K562 (cell line): ENCODE data around the gene PGBD4. TPM values are rescaled to one million over a fixed set of nuclear protein-coding genes. Genes with fewer than 3 reads are reported as not detected.

Source experiments
- ARID2 ChIP-seq: fragments of 450-650 bp; IDR thresholded peaks from 2 replicates; pipeline ENCODE4 v1.6.1; 2017; ENCODE audit warnings: antibody characterized with exemption, mild to moderate bottlenecking
- E2F3 ChIP-seq: fragments of 250-450 bp; sonication (Bioruptor Pico); IDR thresholded peaks from 2 replicates; pipeline ENCODE4 v1.4.0; 2020; ENCODE audit warnings: mild to moderate bottlenecking
- JUN ChIP-seq, 2 experiments: sonication (generic) in 1 of 2; formaldehyde crosslinking in 1 of 2; IDR thresholded peaks; 2 replicates each; pipeline versions ENCODE4 v1.6.1 to v1.8.0; 2012 to 2022; ENCODE audit warnings: borderline replicate concordance in 2 of 2, mild to moderate bottlenecking in 2 of 2, improper control_type of control experiment in 1 of 2, low read depth in 1 of 2, low read length in 1 of 2, missing genetic modification reagents in 1 of 2
- MAFK ChIP-seq: IDR thresholded peaks from 2 replicates; pipeline ENCODE4 v1.6.1; 2011; ENCODE audit warnings: low read length, improper control_type of control experiment
- MYC ChIP-seq, 2 experiments: fragments of 250-450 bp in 1 of 2; sonication (Bioruptor Pico) in 1 of 2; IDR thresholded peaks; 2 replicates each; pipeline versions ENCODE4 v1.5.1 to v1.6.1; 2012 to 2021; ENCODE audit warnings: low read depth in 2 of 2, borderline replicate concordance in 1 of 2, improper control_type of control experiment in 1 of 2, low read length in 1 of 2, mild to moderate bottlenecking in 1 of 2, moderate library complexity in 1 of 2
- PHF20 ChIP-seq: fragments of 450-650 bp; IDR thresholded peaks from 2 replicates; pipeline ENCODE4 v1.6.1; 2018; ENCODE audit not compliant: partially characterized antibody
- RAD21 ChIP-seq, 2 experiments: fragments of 250-450 bp in 1 of 2; fragments of 450-650 bp in 1 of 2; sonication (Bioruptor Pico) in 1 of 2; formaldehyde crosslinking in 1 of 2; IDR thresholded peaks in 1 of 2; conservative IDR thresholded peaks in 1 of 2; 2 replicates each; pipeline versions ENCODE4 v1.4.0 to v1.8.0; 2020 to 2022; ENCODE audit warnings: mild to moderate bottlenecking in 2 of 2, moderate library complexity in 1 of 2
- RUNX1 ChIP-seq: sonication (generic); IDR thresholded peaks from 2 replicates; pipeline ENCODE4 v1.6.1; 2016; ENCODE audit warnings: antibody characterized with exemption, low read depth
- SMARCC2 ChIP-seq: fragments of 450-650 bp; IDR thresholded peaks from 2 replicates; pipeline ENCODE4 v1.6.1; 2017; ENCODE audit warnings: antibody characterized with exemption, moderate library complexity, mild to moderate bottlenecking, low read depth
- TRIM25 ChIP-seq: fragments of 450-650 bp; IDR thresholded peaks from 2 replicates; pipeline ENCODE4 v1.7.0; 2016; ENCODE audit warnings: borderline replicate concordance
- ZBTB11 ChIP-seq, 3 experiments: fragments of 200-800 bp in 1 of 3; fragments of 250-450 bp in 1 of 3; fragments of 450-650 bp in 1 of 3; sonication (Bioruptor Pico) in 1 of 3; sonication (Bioruptor generic) in 1 of 3; formaldehyde crosslinking in 1 of 3; IDR thresholded peaks; 2 replicates each; pipeline versions ENCODE4 v1.6.1 to v1.8.0; 2016 to 2022; ENCODE audit warnings: mild to moderate bottlenecking in 2 of 3, missing genetic modification characterization in 2 of 3, missing compliant biosample characterization in 1 of 3, moderate library complexity in 1 of 3
- ZNF384 ChIP-seq: IDR thresholded peaks from 2 replicates; pipeline ENCODE4 v1.6.1; 2012; ENCODE audit warnings: low read depth, low read length, improper control_type of control experiment
- ZNF431 ChIP-seq: sonication (generic); formaldehyde crosslinking; IDR thresholded peaks from 2 replicates; pipeline ENCODE4 v1.8.0; 2022; ENCODE audit warnings: mild to moderate bottlenecking, missing genetic modification reagents
- polyA plus RNA-seq, 8 experiments: library from polyadenylated mRNA; depleted of rRNA in 4 of 8; stranded (reverse) in 5 of 8; unstranded in 3 of 8; fragments of >200 nt; fragmentation: Nextera tagmentation in 2 of 8; fragmentation: Illumina TruSeq in 1 of 8; extraction: Ambion mirVana in 2 of 8; extraction: Trizol in 1 of 8; gene quantifications; 2 replicates each; pipeline versions ENCODE4 v1.2.1 to v1.2.3, GENCODE V29; 2011 to 2014; ENCODE audit warnings: inconsistent platforms in 1 of 8, missing spikeins in 1 of 8
- total RNA-seq, 7 experiments: library from RNA; depleted of rRNA in 6 of 7; stranded (reverse); fragments of >200 nt in 6 of 7; fragmentation: Illumina TruSeq in 2 of 7; extraction: Trizol in 2 of 7; gene quantifications; 2 replicates each; pipeline versions ENCODE4 v1.2.1 to v1.2.3, GENCODE V29; 2011 to 2021; ENCODE audit warnings: low replicate concordance in 1 of 7
- TF ChIP-seq, protein P1 (sequence below): fragments of 250-450 bp; sonication (Bioruptor Pico); IDR thresholded peaks from 2 replicates; pipeline ENCODE4 v1.4.0; 2020; ENCODE audit warnings: borderline replicate concordance
- TF ChIP-seq, protein P2 (sequence below): fragments of 450-650 bp; IDR thresholded peaks from one replicate; pipeline ENCODE4 v1.6.1; 2018; ENCODE audit warnings: mild to moderate bottlenecking, moderate library complexity; ENCODE audit not compliant: partially characterized antibody

The PGBD4 gene
- total and polyA plus RNA-seq, 9 of the 15 experiments (the other 6 are each of a cell fraction or from before 2014, with no cell fraction given) = 2.1 to 4.9 (median 2.7) TPM

DNA sequence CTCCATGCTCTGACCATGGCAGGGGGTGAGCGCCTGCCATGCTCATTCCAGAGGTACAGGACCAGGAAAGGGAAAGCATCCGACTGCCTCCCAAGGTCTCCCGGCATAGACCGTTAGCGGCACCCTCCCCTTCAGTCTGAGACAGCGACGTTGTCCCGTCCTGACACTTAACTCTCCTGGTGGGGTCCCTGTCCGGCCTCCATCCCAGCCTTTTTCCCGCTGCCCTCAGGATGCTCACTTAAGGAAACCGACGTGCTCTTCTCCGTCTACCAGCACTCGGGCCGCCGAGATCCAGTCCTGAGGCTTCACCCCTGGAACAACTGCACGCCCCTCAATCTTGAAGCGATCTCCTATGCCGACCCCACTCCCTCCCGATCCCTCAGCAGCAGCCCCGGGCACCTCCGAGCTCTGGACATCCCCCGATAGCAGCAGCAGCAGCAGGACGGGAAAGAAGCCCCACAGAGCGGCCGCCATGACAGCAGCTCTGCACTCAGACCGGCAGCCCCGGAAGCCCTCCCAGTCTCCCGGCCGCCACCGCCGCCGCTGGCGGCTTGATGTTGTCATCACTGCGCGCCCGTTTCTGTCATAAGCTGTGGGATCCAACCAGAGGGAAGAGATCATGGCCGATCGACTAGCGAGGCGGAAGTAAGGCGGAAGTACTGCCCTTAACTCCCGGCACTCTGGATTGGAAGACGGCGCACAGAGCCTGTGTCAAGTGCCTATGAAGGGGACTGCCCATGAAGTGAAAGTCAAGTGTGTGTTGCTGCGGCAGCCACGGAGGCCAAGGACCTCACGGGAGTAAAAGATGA lies at the start of gene PGBD4, which contains the start of gene EMC7 (continued):
- TF ChIP-seq JUN (IDR thresholded peaks at IDR 0.05; ENCODE audit: borderline replicate concordance, low read depth, low read length) (peak; percentile 55; the same call in 1 of the 2 replicates), JUN (CRISPR knock-in tag; IDR thresholded peaks at IDR 0.05; ENCODE audit: borderline replicate concordance) (no peak), TRIM25 (no peak), E2F3 (CRISPR knock-in tag) (no peak), MYC (IDR thresholded peaks at IDR 0.05; ENCODE audit: low read depth, low read length) (peak; percentile 90), MYC (CRISPR knock-in tag; IDR thresholded peaks at IDR 0.05; ENCODE audit: borderline replicate concordance, low read depth) (no peak), ZNF384 (0 out of 2 replicates have a peak, but pooled peaks have one; percentile 2), ZNF431 (CRISPR knock-in tag) (no peak), RUNX1 (no peak), RAD21 (CRISPR knock-in tag; conservative IDR thresholded peaks at IDR 0.05 in 1 of 2, IDR thresholded peaks at IDR 0.05 in 1 of 2) (no peak), MAFK (no peak), ARID2 (no peak), ZBTB11 (CRISPR knock-in tag; IDR thresholded peaks at IDR 0.05) (peak in 1 of 3 experiments; percentile 87; a peak in 2 of 6 replicates), SMARCC2 (no peak), PHF20 (peak; percentile 96)
- TF ChIP-seq, protein P1, sequence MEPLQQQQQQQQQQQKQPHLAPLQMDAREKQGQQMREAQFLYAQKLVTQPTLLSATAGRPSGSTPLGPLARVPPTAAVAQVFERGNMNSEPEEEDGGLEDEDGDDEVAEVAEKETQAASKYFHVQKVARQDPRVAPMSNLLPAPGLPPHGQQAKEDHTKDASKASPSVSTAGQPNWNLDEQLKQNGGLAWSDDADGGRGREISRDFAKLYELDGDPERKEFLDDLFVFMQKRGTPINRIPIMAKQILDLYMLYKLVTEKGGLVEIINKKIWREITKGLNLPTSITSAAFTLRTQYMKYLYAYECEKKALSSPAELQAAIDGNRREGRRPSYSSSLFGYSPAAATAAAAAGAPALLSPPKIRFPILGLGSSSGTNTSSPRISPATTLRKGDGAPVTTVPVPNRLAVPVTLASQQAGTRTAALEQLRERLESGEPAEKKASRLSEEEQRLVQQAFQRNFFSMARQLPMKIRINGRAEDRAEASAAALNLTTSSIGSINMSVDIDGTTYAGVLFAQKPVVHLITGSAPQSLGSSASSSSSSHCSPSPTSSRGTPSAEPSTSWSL (CRISPR knock-in tag) = no peak
- TF ChIP-seq, protein P2, sequence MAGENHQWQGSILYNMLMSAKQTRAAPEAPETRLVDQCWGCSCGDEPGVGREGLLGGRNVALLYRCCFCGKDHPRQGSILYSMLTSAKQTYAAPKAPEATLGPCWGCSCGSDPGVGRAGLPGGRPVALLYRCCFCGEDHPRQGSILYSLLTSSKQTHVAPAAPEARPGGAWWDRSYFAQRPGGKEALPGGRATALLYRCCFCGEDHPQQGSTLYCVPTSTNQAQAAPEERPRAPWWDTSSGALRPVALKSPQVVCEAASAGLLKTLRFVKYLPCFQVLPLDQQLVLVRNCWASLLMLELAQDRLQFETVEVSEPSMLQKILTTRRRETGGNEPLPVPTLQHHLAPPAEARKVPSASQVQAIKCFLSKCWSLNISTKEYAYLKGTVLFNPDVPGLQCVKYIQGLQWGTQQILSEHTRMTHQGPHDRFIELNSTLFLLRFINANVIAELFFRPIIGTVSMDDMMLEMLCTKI = no peak
